B cell (primary cell): ENCODE data around the gene CD58. TPM values are rescaled to one million over a fixed set of nuclear protein-coding genes. Genes with fewer than 3 reads are reported as not detected.

Source experiments
- ATAC-seq: fragments of 200-7000 bp; cut with Tn5 transposase; one replicate; pipeline ENCODE4 v1.10.0; 2021; ENCODE audit warnings: low read depth, mild to moderate bottlenecking, moderate number of reproducible peaks, moderate library complexity
- CTCF ChIA-PET: fragments of 350-600 bp; sonication (Branson Sonifier 250); formaldehyde crosslinking; loops from one replicate; lab custom pipeline; 2021; ENCODE audit warnings: antibody characterized with exemption, inconsistent platforms; lab: Charles Lee
- POLR2A ChIA-PET: fragments of 350-600 bp; sonication (Branson Sonifier 250); formaldehyde crosslinking; loops from one replicate; lab custom pipeline; 2021; ENCODE audit warnings: antibody characterized with exemption; lab: Charles Lee
- DNase-seq: peaks from one replicate; pipeline ENCODE4 v3.0.0; 2013
- H2AFZ ChIP-seq: 2 replicates; pipeline ENCODE4 v1.6.1; 2012; ENCODE audit warnings: mild to moderate bottlenecking, low read depth, low read length; ENCODE audit not compliant: insufficient read depth, poor library complexity, severe bottlenecking
- H3K27ac ChIP-seq, 2 donors: 1 replicate in 1 of 2; 2 replicates in 1 of 2; pipeline ENCODE4 v1.5.1; 2012 to 2013; ENCODE audit warnings: low read length in 2 of 2, mild to moderate bottlenecking in 2 of 2, moderate library complexity in 1 of 2
- H3K27me3 ChIP-seq, 4 experiments: fragments of 200-600 bp in 1 of 4; sonication (generic) in 1 of 4; replicated peaks in 1 of 4; 1 replicate in 2 of 4; 2 replicates in 2 of 4; pipeline versions ENCODE4 v1.6.1 to v1.7.0; 2013 to 2016; ENCODE audit warnings: low read length in 3 of 4, mild to moderate bottlenecking in 2 of 4, mixed read lengths in 1 of 4, moderate library complexity in 1 of 4; ENCODE audit not compliant: insufficient read depth in 4 of 4, control insufficient read depth in 3 of 4; ENCODE audit errors: control extremely low read depth in 1 of 4
- H3K36me3 ChIP-seq, 2 experiments: replicated peaks in 1 of 2; 1 replicate in 1 of 2; 2 replicates in 1 of 2; pipeline versions ENCODE4 v1.6.1 to v1.7.1; 2013; ENCODE audit warnings: low read length in 1 of 2; ENCODE audit not compliant: insufficient read depth in 2 of 2, control insufficient read depth in 1 of 2; ENCODE audit errors: control extremely low read depth in 1 of 2, extremely low read depth in 1 of 2
- H3K4me1 ChIP-seq, 2 donors: fragments of 200-600 bp in 1 of 2; sonication (generic) in 1 of 2; 1 replicate in 1 of 2; 2 replicates in 1 of 2; pipeline versions ENCODE4 v1.5.1 to v1.6.1; 2013 to 2017; ENCODE audit warnings: low read length in 2 of 2; ENCODE audit not compliant: control insufficient read depth in 2 of 2, insufficient read depth in 2 of 2
- H3K4me2 ChIP-seq: replicated peaks from 2 replicates; pipeline ENCODE3; 2012; ENCODE audit warnings: mild to moderate bottlenecking, low read depth, low read length; ENCODE audit not compliant: poor library complexity, severe bottlenecking
- H3K4me3 ChIP-seq, 5 experiments: fragments of 200-600 bp in 1 of 5; sonication (generic) in 1 of 5; 1 replicate in 3 of 5; 2 replicates in 2 of 5; pipeline versions ENCODE4 v1.5.1 to v1.7.0; 2011 to 2016; ENCODE audit warnings: low read length in 4 of 5, mild to moderate bottlenecking in 4 of 5, low read depth in 2 of 5, control low read depth in 1 of 5, moderate library complexity in 1 of 5; ENCODE audit not compliant: insufficient read depth in 1 of 5; ENCODE audit errors: control extremely low read depth in 1 of 5, extremely low read depth in 1 of 5
- H3K79me2 ChIP-seq: fragments of 200-600 bp; sonication (generic); one replicate; pipeline ENCODE4 v1.6.0; 2016; ENCODE audit warnings: low read length; ENCODE audit not compliant: control insufficient read depth, insufficient read depth
- H3K9ac ChIP-seq: fragments of 200-600 bp; sonication (generic); 2 replicates; pipeline ENCODE4 v1.6.1; 2017; ENCODE audit warnings: mild to moderate bottlenecking, low read length, moderate library complexity
- H3K9me3 ChIP-seq, 3 donors: one replicate each; pipeline versions ENCODE4 v1.6.1 to v1.7.1; 2013; ENCODE audit warnings: low read length in 2 of 3; ENCODE audit not compliant: control insufficient read depth in 2 of 3, insufficient read depth in 1 of 3; ENCODE audit errors: control extremely low read depth in 1 of 3
- H4K20me1 ChIP-seq: 2 replicates; pipeline ENCODE4 v1.6.0; 2012; ENCODE audit warnings: mild to moderate bottlenecking, low read length; ENCODE audit not compliant: insufficient read depth, control insufficient read depth, poor library complexity, severe bottlenecking
- H3K27ac Mint-ChIP-seq: one replicate; pipeline ENCODE4 v1.8.0; 2021; ENCODE audit warnings: mixed read lengths
- H3K27me3 Mint-ChIP-seq: one replicate; pipeline ENCODE4 v1.8.0; 2021; ENCODE audit warnings: mixed read lengths
- H3K4me1 Mint-ChIP-seq: one replicate; pipeline ENCODE4 v1.8.0; 2021; ENCODE audit warnings: mixed read lengths
- H3K4me3 Mint-ChIP-seq: one replicate; pipeline ENCODE4 v1.8.0; 2021; ENCODE audit warnings: mixed read lengths
- H3K9me3 Mint-ChIP-seq: one replicate; pipeline ENCODE4 v1.8.0; 2022; ENCODE audit warnings: mixed read lengths; ENCODE audit not compliant: insufficient read depth
- CTCF ChIP-seq: fragments of 200-600 bp; IDR thresholded peaks from one replicate; pipeline ENCODE4 v1.8.0; 2022; ENCODE audit warnings: antibody characterized with exemption, mild to moderate bottlenecking
- EZH2 ChIP-seq: IDR thresholded peaks from 2 replicates; pipeline ENCODE4 v1.6.1; 2012; ENCODE audit warnings: borderline replicate concordance, low read depth, mild to moderate bottlenecking, moderate library complexity, low read length; ENCODE audit not compliant: insufficient read depth, poor library complexity, severe bottlenecking
- WGBS: methylation state at CpG from one replicate; pipeline ENCODE4 v1.1.5; 2013; ENCODE audit warnings: missing lambda C conversion rate; ENCODE audit not compliant: insufficient coverage; 5-methylcytosine and 5-hydroxymethylcytosine counted together
- intact Hi-C: fragments of 100-400 bp; cut with micrococcal nuclease; formaldehyde crosslinking; loops from one replicate; pipeline ENCODE4 v1.10.0; 2022
- polyA plus RNA-seq: library from polyadenylated mRNA; depleted of rRNA; stranded (reverse); fragments of >200 nt; gene quantifications from 2 replicates; pipeline ENCODE4 v1.2.3, GENCODE V29; 2012
- total RNA-seq, 2 donors: library from RNA; stranded (reverse); fragments of 120-200 nt in 1 of 2; gene quantifications; 1 replicate in 1 of 2; 2 replicates in 1 of 2; pipeline versions ENCODE4 v1.2.3 to v1.2.4, GENCODE V29; 2013 to 2022

The CD58 gene
- total and polyA plus RNA-seq, 2 donors (not counting 1 experiment from before 2014, with no cell fraction given), result 12.3 to 47.6 TPM

GRCh38 chr1:116516631-116517030 lies 54.2 kb downstream of the CD58 start:
- TF ChIP-seq CTCF, result no peak
- TF ChIP-seq EZH2, result no peak
- H3K4me1 ChIP-seq, result peaks cover 20 to 26% of the 10 kb centered on the region in 2 donors
- no peak overlapping the region for H3K4me3 Mint-ChIP-seq
- no peaks in the 10 kb centered on the region for H3K27me3 Mint-ChIP-seq
- no peak overlapping the region for H2AFZ ChIP-seq
- DNase-seq (no peak), ATAC-seq (no peak)
- peaks cover 0 to 1% of the 10 kb centered on the region in 2 experiments for H3K36me3 ChIP-seq
- H3K9ac ChIP-seq, result no peak overlapping the region
- POLR2A ChIA-PET, result interaction anchor here (1.0 kb wide), 1 partner anchor 28 kb away, joined by 3 read pairs; no protein-coding TSS in a partner anchor
- intact Hi-C loops, result loop anchor here (5.0 kb wide), 1 partner anchor 41 kb away; no protein-coding TSS in a partner anchor
- H4K20me1 ChIP-seq, result no peaks in the 10 kb centered on the region
- H3K4me2 ChIP-seq, result no peak overlapping the region
- peak overlapping the region in 1 of 2 donors; percentile 3 for H3K27ac ChIP-seq
- H3K9me3 ChIP-seq, result peaks cover 0 to 1% (median 0%) of the 10 kb centered on the region in 3 donors
- H3K27ac Mint-ChIP-seq, result peak overlapping the region; percentile 34
- H3K79me2 ChIP-seq, result no peaks in the 10 kb centered on the region
- H3K27me3 ChIP-seq, result no peaks in the 10 kb centered on the region
- WGBS, result 71% methylated on average over 2 of the region's 5 CpGs
- H3K4me3 ChIP-seq, result no peak overlapping the region
- CTCF ChIA-PET, result interaction anchor here (2.1 to 5.3 kb wide), 3 partner anchors 17 to 58 kb away, joined by 5 to 25 read pairs (median 10); no protein-coding TSS in a partner anchor
- no peaks in the 10 kb centered on the region for H3K9me3 Mint-ChIP-seq
- peaks cover 46% of the 10 kb centered on the region for H3K4me1 Mint-ChIP-seq

- H3K4me3 ChIP-seq, result peak overlapping the region in 1 of 5 experiments; percentile 47
- H3K27ac ChIP-seq, result peak overlapping the region; percentile 72 to 86
- Mint-ChIP-seq H3K4me3 (peak overlapping the region; percentile 83), H3K4me1 (peaks cover 47% of the 10 kb centered on the region), H3K27ac (peak overlapping the region; percentile 96), H3K27me3 (no peaks in the 10 kb centered on the region), H3K9me3 (no peaks in the 10 kb centered on the region)
- peak overlapping the region; percentile 55 for H3K9ac ChIP-seq
- peak overlapping the region; percentile 55 for H3K4me2 ChIP-seq
- H3K79me2 ChIP-seq, result no peaks in the 10 kb centered on the region
- H3K27me3 ChIP-seq, result no peaks in the 10 kb centered on the region
- H3K4me1 ChIP-seq, result peaks cover 20 to 26% of the 10 kb centered on the region in 2 donors
- ATAC-seq (peak; percentile 53), DNase-seq (peak; percentile 49)
- intact Hi-C loops, result loop anchor here (1.0 to 5.0 kb wide), 2 partner anchors 11 to 42 kb away; no protein-coding TSS in a partner anchor
- POLR2A ChIA-PET, result interaction anchor here (1.0 kb wide), 1 partner anchor 29 kb away, joined by 3 read pairs; no protein-coding TSS in a partner anchor
- H3K9me3 ChIP-seq, result no peaks in the 10 kb centered on the region
- TF ChIP-seq EZH2 (no peak), CTCF (no peak)
- H2AFZ ChIP-seq, result peak overlapping the region; percentile 67
- no peaks in the 10 kb centered on the region for H4K20me1 ChIP-seq
- H3K36me3 ChIP-seq, result no peaks in the 10 kb centered on the region
- CTCF ChIA-PET, result interaction anchor here (1.4 to 5.3 kb wide), 4 partner anchors 16 to 59 kb away, joined by 3 to 25 read pairs (median 8); no protein-coding TSS in a partner anchor
- WGBS, result 7% methylated on average over 4 of the region's 7 CpGs
These were observed 55.1 kb downstream of the CD58 start for GRCh38 chr1:116515702-116516101.
